Keratinocyte (primary cell): ENCODE measurements around the gene KRTAP10-12.

Source experiments
- EZH2 ChIP-seq: IDR thresholded peaks from one replicate; pipeline ENCODE4 v1.6.1; 2012; ENCODE audit warnings: inconsistent platforms, mild to moderate bottlenecking, low read length, moderate library complexity
- TF ChIP-seq, protein P1 (sequence below), 3 experiments: IDR thresholded peaks in 1 of 3; conservative IDR thresholded peaks in 1 of 3; optimal IDR thresholded peaks in 1 of 3; 2 replicates in 2 of 3; 3 replicates in 1 of 3; pipeline versions ENCODE3 to v1.5.1; 2011; ENCODE audit warnings: low read length in 3 of 3, mild to moderate bottlenecking in 3 of 3, moderate library complexity in 2 of 3, control low read depth in 1 of 3, inconsistent platforms in 1 of 3; ENCODE audit not compliant: insufficient read depth in 2 of 3; ENCODE audit errors: extremely low read depth in 1 of 3

- TF ChIP-seq, protein P1, sequence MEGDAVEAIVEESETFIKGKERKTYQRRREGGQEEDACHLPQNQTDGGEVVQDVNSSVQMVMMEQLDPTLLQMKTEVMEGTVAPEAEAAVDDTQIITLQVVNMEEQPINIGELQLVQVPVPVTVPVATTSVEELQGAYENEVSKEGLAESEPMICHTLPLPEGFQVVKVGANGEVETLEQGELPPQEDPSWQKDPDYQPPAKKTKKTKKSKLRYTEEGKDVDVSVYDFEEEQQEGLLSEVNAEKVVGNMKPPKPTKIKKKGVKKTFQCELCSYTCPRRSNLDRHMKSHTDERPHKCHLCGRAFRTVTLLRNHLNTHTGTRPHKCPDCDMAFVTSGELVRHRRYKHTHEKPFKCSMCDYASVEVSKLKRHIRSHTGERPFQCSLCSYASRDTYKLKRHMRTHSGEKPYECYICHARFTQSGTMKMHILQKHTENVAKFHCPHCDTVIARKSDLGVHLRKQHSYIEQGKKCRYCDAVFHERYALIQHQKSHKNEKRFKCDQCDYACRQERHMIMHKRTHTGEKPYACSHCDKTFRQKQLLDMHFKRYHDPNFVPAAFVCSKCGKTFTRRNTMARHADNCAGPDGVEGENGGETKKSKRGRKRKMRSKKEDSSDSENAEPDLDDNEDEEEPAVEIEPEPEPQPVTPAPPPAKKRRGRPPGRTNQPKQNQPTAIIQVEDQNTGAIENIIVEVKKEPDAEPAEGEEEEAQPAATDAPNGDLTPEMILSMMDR (optimal IDR thresholded peaks at IDR 0.05 in 1 of 3, IDR thresholded peaks at IDR 0.05 in 1 of 3, conservative IDR thresholded peaks at IDR 0.05 in 1 of 3; ENCODE audit: extremely low read depth in 1 of 3, insufficient read depth in 2 of 3, low read length in 3 of 3): no peak
- TF ChIP-seq EZH2: no peak
These were observed 13.9 kb downstream of the KRTAP10-12 start for GRCh38 chr21:44710756-44711326.
